ENCODE data around the gene GLIS1.

Gene GLIS1

DNA sequence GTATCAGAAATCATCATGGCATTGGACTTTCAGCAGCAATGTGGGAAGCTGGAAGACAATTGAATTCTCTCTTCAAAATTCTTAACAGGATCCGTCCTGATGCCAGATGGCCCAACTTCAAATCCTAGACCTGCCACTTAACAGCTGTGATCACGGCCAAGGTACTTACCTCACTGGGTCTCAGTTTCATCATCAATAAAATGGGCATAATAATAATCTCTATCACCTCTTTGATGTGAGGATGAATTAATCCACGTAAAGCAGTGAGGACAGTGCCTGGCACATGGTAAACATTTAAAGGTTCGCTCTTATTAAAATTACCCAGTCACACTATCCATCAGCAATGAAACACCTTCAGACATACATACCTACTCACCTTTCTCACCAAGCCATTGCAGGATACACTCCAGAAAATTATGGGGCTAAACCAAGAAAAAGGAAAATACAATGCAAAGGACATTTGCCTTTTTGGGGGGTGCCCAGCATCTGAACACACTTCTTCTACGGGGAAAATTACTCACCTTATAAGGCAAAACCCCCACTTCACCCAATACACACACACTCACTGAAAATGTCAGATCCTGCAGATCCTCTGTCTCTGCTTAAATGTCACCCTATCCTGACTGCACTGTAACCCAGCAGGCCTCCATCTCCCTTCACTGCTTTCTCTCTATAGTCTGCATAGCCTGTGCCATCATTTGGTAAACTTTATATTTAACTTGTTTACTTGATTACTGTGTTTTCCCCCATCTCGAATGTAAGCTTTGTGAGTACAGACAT is 21.7 kb downstream of the GLIS1 start:
- no peak for DNase-seq

DNA sequence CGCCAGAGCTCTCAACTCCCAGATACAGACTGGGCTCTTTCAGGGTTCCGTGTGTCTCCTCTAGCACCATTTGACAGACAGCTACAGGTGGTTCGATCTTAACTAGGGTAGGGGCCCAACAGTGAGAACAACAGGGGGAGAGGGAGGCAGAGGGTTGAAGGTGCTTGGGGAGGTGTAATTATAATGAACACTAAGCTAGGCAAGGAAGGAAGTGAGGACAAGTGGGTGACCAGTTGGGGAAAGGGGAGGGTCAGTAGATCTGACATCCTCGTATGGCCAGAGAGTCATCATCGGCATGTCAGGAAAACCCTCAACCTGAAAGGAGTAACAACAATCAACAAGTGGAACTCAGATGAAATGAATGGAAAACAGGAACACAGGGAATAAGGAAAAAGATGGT is 22.8 kb downstream of the GLIS1 start:
- DNase-seq = no peak

DNA sequence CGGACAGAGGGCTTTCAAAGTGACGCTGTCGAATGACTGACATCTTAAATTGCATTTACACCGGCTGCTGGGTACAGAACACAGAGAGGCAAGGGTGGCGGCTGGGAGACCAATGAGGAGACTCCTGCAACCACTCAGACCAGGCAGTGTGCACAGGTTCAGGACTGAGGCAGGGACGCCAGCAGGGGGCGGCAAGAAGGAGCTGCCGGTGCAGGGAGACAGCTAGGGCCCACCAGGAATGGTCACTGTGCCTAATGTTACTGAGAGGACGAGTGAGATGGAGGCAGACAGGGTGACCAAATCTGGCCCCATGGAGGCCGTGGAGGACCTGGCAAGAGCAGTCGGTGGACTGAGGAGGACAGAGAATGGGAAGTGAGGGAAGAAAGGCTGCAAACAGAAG is 23.5 kb downstream of the GLIS1 start:
- DNase-seq = no peak

DNA sequence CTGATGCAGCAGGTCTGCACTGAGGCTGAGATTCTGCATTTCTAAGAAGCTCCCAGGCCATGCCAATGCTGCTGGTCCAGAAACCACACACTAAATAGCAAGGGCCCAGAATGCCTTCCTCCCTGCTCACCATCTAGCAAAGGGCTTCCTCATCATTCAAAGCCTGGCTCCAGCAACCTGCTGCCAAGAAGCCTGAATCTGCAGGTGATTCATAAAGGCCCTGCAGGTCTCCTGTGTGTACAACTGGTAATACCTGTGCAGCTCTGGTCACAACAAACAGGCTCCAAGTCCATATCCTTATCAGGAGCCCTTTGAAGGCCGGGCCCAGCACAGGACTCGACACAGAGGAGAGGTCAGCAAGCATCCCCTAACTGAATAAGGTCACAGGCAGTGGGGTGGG is 26.7 kb downstream of the GLIS1 start:
- DNase-seq = no peak

GRCh38 chr1:53710584-53710983 is 28.4 kb downstream of the GLIS1 start:
- DNase-seq = no peak

GRCh38 chr1:53708687-53709086 is 30.3 kb downstream of the GLIS1 start:
- DNase-seq = no peak

DNA sequence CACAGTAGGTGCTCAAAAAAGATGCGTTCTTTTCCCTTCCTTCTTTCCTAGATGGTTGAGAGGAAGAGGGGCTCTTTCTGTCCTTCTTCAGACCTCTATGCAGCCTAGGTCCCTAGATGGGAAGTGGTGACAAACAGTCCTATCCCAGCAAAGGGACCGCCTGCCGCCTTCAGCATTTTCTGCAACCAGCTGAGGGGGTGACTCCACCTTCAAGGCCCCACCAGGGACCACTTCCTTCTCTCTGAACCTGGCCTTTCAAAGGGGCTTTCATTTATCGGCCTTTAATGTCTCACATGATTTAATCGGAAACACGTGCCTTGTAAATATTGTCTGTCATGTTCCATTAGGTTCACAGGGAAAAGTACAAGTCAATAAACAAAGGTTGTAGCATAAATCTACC is 32.6 kb downstream of the GLIS1 start:
- no peak for DNase-seq

DNA sequence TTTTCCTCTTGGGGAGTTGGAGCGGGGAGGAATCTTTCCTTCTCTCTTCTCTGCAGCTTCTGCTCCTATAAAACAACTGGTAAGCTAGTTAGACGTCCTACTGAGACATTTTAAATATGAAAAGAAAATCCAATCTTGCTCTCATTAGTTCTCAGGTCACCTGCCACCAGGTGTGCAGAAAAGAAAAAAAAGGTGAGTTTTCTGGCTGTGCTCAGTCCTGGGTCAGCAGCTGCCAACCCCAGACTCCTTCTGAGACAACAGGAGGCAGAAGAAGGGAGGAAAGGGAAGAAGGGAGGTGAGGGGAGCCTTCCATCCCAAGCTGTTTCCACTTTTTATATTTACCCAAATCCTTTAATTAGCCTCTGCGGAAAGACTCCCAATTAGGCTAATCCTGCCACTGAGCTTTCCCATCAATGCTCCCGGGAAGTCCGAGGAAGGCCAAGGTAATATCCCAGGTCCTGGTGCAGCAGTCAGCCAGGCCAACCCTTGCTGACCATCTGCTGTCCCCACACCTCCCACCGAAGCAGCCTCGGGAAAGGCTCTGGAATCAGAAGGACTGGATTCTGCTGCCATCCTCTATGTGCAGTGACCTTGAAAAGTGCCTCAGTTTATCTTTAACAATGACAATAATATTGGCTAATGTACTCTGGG is 33.4 kb downstream of the GLIS1 start:
- no peak for DNase-seq

GRCh38 chr1:53704804-53705445 is 34.0 kb downstream of the GLIS1 start:
- no peak for DNase-seq

DNA sequence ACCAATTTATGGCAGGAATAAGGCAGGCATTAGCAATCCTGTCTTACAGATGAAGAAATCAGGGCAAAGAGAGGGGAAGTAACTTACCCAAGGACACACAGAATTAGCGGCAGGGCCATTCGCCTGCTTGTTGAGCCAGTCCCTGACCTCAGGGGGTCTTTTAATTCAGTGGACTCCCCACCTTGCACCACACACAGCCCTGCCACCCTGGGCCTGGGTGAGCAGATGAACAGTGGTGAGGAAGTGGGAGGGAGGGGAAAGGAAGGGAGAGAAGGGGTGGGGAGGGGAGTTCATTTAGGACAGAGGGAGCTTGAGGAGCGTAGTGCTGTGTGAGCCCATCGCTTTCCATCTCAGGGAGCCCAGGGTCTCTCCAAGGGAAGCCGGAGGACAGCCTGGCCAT is 34.7 kb downstream of the GLIS1 start:
- DNase-seq = no peak

- no peak for DNase-seq
These were observed 35.8 kb downstream of the GLIS1 start for GRCh38 chr1:53703174-53703573.

GRCh38 chr1:53702341-53702740 is 36.6 kb downstream of the GLIS1 start:
- no peak for DNase-seq

DNA sequence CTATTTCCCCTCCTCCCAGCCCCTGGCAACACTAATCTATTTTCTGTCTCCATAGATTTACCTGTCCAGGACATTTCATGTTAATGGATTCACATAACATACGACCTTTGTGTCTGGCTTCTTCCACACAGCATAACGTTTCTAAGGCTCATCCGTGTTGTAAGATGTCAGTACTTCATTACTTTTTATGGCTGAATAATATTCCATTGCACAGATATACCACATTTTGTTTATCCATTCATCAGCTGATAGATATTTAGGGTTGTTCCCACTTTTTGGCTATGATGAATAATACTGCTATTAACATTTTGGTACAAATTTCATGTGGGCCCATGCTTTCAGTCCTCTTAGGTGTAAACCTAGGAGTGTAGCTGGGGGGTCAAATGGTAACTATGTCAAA is 38.2 kb downstream of the GLIS1 start:
- DNase-seq = no peak

- no peak for DNase-seq
These were observed 39.0 kb downstream of the GLIS1 start for GRCh38 chr1:53699981-53700380.

- DNase-seq = no peak
These were observed 40.5 kb downstream of the GLIS1 start for GRCh38 chr1:53698384-53698980.

GRCh38 chr1:53697721-53698383 is 41.1 kb downstream of the GLIS1 start:
- DNase-seq = no peak

- no peak for DNase-seq
These were observed 42.0 kb downstream of the GLIS1 start for GRCh38 chr1:53696990-53697389.

GRCh38 chr1:53696571-53696970 is 42.4 kb downstream of the GLIS1 start:
- DNase-seq = no peak

- no peak for DNase-seq
These were observed 42.9 kb downstream of the GLIS1 start for GRCh38 chr1:53696051-53696450.

DNA sequence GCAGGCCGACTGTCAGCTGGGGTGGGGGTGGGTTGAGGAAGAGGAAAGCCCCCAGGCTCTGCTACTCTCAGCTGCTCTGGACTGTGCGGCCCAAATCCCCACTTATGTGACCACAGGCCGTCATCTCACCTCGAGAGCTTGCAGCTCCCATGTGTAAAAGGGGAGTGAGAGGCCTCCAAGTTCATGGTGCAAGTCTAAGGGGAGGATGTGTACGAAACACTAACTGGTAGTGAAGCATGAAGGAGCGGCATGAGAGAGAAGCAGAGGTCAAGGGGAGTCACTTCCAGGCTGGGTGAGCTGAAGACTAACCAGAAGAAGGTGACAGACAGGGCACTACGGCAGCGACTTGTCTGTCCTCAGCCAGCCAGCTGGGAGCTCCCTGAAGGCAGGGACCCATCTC is 43.8 kb downstream of the GLIS1 start:
- no peak for DNase-seq

- DNase-seq = no peak
These were observed 44.3 kb downstream of the GLIS1 start for GRCh38 chr1:53694718-53695091.

DNA sequence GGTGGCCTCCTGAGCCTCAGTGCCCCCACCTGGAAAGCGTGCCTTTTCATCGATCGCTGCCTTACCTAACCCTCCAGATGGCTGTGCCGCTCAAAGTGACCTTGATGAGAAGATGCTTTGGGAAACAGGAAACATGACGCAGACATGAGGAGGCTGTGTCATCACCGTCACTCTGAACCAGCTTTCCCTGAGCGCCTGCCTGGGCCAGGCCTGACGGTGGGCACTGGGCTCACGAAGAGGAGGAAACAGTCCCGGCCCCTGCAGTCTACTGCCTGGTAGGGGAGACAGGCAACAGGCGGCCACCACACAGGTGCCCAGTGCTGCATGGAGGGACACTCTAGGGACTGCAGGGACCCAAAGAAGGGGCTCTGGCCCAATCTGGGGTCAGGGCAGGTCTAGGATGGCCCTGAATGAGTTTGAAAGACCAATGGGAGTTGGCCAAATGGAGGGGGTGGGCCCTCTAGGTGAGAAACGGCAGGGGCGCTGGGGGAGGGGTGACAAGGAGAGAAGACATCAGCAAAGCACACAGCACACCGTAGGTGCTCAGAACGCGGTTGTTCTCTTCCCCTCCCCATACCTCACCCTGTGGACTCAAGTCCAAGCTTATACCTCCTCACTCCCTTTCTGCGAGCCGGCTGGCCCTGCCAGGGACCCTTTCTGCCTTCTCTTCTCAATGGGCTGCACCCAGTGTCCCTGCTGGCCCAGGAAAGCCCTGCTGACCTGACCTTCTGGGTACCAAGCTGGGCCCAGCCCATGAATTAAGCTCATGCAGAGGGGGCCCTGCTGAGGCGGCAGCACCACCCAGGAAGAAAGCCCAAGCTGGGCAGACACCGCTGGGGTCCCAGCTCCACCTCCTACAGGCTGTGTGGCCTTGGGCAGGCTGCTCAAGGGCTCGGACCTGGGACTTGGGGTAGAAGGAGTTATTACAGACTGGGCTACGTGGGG is 44.9 kb downstream of the GLIS1 start:
- no peak for DNase-seq
